ENCODE results near the gene NCKAP5. TPM values are rescaled to one million over a fixed set of nuclear protein-coding genes. Genes with fewer than 3 reads are reported as not detected.

The NCKAP5 gene
- total and polyA plus RNA-seq, 4 donors = 0.57 to 2.8 (median 2.4) TPM

DNA sequence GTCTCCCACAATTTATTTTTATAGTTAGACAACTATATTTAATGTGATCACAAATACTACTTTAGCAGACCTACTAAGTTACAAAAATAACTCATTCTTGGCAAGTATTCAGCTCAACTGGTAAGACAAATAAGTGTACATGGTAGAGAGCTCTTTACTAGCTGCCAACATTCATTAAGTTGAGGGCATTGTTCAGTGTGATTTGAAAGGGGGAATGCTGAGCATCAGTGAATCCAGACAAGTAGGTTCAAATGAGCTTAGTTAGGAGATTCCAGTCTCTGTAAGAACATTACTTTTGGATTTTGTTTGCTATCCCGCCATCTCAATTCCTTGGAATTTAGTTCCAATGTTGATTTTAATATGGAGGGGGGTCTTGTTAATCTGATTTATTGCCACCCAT lies 710.9 kb downstream of the NCKAP5 start:
- no peaks in the 10 kb centered on the region for H3K4me1 ChIP-seq (ENCODE audit: control insufficient read depth in 4 of 4, insufficient read depth in 4 of 4, low read length in 3 of 4)
- H3K27ac ChIP-seq (ENCODE audit: low read depth in 1 of 2, low read length in 2 of 2) = no peak overlapping the region
- H3K9ac ChIP-seq (ENCODE audit: low read depth in 1 of 2, low read length in 2 of 2) = no peak overlapping the region
- no peaks in the 10 kb centered on the region for H3K27me3 ChIP-seq (ENCODE audit: control insufficient read depth in 4 of 4, insufficient read depth in 4 of 4, low read length in 3 of 4)
- 12% methylated on average over 1 of the region's 1 CpG for WGBS
- TF ChIP-seq RXRA (IDR thresholded peaks at IDR 0.05) = no peak
- no peak for TF ChIP-seq FOXA2 (IDR thresholded peaks at IDR 0.05)
- no peak for TF ChIP-seq SP1 (IDR thresholded peaks at IDR 0.05)
- no peak for TF ChIP-seq GABPA (IDR thresholded peaks at IDR 0.05 in 1 of 2, conservative IDR thresholded peaks at IDR 0.05 in 1 of 2)
- TF ChIP-seq, protein P1, sequence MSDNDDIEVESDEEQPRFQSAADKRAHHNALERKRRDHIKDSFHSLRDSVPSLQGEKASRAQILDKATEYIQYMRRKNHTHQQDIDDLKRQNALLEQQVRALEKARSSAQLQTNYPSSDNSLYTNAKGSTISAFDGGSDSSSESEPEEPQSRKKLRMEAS (IDR thresholded peaks at IDR 0.05) = no peak
- TF ChIP-seq, protein P2, sequence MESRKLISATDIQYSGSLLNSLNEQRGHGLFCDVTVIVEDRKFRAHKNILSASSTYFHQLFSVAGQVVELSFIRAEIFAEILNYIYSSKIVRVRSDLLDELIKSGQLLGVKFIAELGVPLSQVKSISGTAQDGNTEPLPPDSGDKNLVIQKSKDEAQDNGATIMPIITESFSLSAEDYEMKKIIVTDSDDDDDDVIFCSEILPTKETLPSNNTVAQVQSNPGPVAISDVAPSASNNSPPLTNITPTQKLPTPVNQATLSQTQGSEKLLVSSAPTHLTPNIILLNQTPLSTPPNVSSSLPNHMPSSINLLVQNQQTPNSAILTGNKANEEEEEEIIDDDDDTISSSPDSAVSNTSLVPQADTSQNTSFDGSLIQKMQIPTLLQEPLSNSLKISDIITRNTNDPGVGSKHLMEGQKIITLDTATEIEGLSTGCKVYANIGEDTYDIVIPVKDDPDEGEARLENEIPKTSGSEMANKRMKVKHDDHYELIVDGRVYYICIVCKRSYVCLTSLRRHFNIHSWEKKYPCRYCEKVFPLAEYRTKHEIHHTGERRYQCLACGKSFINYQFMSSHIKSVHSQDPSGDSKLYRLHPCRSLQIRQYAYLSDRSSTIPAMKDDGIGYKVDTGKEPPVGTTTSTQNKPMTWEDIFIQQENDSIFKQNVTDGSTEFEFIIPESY (IDR thresholded peaks at IDR 0.05) = no peak
- TF ChIP-seq EGR1 (IDR thresholded peaks at IDR 0.05; ENCODE audit: low read depth in 2 of 2) = no peak
- TF ChIP-seq, protein P3, sequence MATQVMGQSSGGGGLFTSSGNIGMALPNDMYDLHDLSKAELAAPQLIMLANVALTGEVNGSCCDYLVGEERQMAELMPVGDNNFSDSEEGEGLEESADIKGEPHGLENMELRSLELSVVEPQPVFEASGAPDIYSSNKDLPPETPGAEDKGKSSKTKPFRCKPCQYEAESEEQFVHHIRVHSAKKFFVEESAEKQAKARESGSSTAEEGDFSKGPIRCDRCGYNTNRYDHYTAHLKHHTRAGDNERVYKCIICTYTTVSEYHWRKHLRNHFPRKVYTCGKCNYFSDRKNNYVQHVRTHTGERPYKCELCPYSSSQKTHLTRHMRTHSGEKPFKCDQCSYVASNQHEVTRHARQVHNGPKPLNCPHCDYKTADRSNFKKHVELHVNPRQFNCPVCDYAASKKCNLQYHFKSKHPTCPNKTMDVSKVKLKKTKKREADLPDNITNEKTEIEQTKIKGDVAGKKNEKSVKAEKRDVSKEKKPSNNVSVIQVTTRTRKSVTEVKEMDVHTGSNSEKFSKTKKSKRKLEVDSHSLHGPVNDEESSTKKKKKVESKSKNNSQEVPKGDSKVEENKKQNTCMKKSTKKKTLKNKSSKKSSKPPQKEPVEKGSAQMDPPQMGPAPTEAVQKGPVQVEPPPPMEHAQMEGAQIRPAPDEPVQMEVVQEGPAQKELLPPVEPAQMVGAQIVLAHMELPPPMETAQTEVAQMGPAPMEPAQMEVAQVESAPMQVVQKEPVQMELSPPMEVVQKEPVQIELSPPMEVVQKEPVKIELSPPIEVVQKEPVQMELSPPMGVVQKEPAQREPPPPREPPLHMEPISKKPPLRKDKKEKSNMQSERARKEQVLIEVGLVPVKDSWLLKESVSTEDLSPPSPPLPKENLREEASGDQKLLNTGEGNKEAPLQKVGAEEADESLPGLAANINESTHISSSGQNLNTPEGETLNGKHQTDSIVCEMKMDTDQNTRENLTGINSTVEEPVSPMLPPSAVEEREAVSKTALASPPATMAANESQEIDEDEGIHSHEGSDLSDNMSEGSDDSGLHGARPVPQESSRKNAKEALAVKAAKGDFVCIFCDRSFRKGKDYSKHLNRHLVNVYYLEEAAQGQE (IDR thresholded peaks at IDR 0.05) = no peak
- no peak for TF ChIP-seq RAD21 (IDR thresholded peaks at IDR 0.05)
- no peak for TF ChIP-seq HNF4G (IDR thresholded peaks at IDR 0.05)
- no peaks in the 10 kb centered on the region for H3K9me3 ChIP-seq (ENCODE audit: control insufficient read depth in 4 of 4, low read length in 3 of 4)
- DNase-seq (ENCODE audit: low spot score) = no peak
- no peaks in the 10 kb centered on the region for H3K36me3 ChIP-seq (ENCODE audit: control insufficient read depth in 4 of 4, insufficient read depth in 3 of 4, low read depth in 1 of 4, low read length in 3 of 4)
- H3K4me3 ChIP-seq (ENCODE audit: low read depth in 1 of 3, low read length in 3 of 3) = no peak overlapping the region

GRCh38 chr2:132850688-132851087 lies 717.6 kb downstream of the NCKAP5 start:
- WGBS = 91% methylated on average over 4 of the region's 4 CpGs
- Histone ChIP-seq H3K9ac (ENCODE audit: low read depth in 1 of 2, low read length in 2 of 2) (no peak overlapping the region), H3K4me1 (ENCODE audit: control insufficient read depth in 4 of 4, insufficient read depth in 4 of 4, low read length in 3 of 4) (no peaks in the 10 kb centered on the region), H3K9me3 (ENCODE audit: control insufficient read depth in 4 of 4, low read length in 3 of 4) (no peaks in the 10 kb centered on the region), H3K36me3 (ENCODE audit: control insufficient read depth in 4 of 4, insufficient read depth in 3 of 4, low read depth in 1 of 4, low read length in 3 of 4) (no peaks in the 10 kb centered on the region), H3K27ac (ENCODE audit: low read depth in 1 of 2, low read length in 2 of 2) (no peak overlapping the region), H3K27me3 (ENCODE audit: control insufficient read depth in 4 of 4, insufficient read depth in 4 of 4, low read length in 3 of 4) (no peaks in the 10 kb centered on the region), H3K4me3 (ENCODE audit: low read depth in 1 of 3, low read length in 3 of 3) (no peak overlapping the region)
- DNase-seq (ENCODE audit: low spot score) = no peak
- TF ChIP-seq, protein P2 (IDR thresholded peaks at IDR 0.05) = no peak
- TF ChIP-seq YY1 (IDR thresholded peaks at IDR 0.05) (no peak), TAF1 (conservative IDR thresholded peaks at IDR 0.05) (no peak), GABPA (IDR thresholded peaks at IDR 0.05 in 1 of 2, conservative IDR thresholded peaks at IDR 0.05 in 1 of 2) (no peak), FOXA1 (IDR thresholded peaks at IDR 0.05) (no peak), RXRA (IDR thresholded peaks at IDR 0.05) (no peak), NR2F2 (IDR thresholded peaks at IDR 0.05) (no peak), FOXA2 (IDR thresholded peaks at IDR 0.05) (no peak), JUND (IDR thresholded peaks at IDR 0.05) (no peak), EGR1 (IDR thresholded peaks at IDR 0.05; ENCODE audit: low read depth in 2 of 2) (no peak), RAD21 (IDR thresholded peaks at IDR 0.05) (no peak), HNF4G (IDR thresholded peaks at IDR 0.05) (no peak)
- TF ChIP-seq, protein P3 (IDR thresholded peaks at IDR 0.05) = no peak
- TF ChIP-seq, protein P1 (IDR thresholded peaks at IDR 0.05) = no peak
